ENCODE data around the gene AP1S1.
"Not testable (repeated sequence)": the region's sequence is repeated elsewhere in the genome, so short reads cannot be mapped to it uniquely, and the experiment has no call there.

AP1S1 gene

GRCh38 chr7:101174322-101174854 is 20.1 kb downstream of the AP1S1 start:
- DNase-seq = no peak
- peaks cover 47% of the 10 kb centered on the region for H3K4me1 Mint-ChIP-seq
- CTCF ChIA-PET = interaction anchor here (0.8 to 1.4 kb wide), 7 partner anchors 9 to 141 kb away, joined by 3 to 9 read pairs (median 3); no protein-coding TSS in a partner anchor
- H3K27me3 Mint-ChIP-seq = peaks cover 100% of the 10 kb centered on the region
- peaks cover 7% of the 10 kb centered on the region for H3K36me3 Mint-ChIP-seq
- peak overlapping the region; percentile 50 for H3K4me3 Mint-ChIP-seq
- no peaks in the 10 kb centered on the region for H3K9me3 Mint-ChIP-seq
- H3K27ac Mint-ChIP-seq = no peak overlapping the region

DNA sequence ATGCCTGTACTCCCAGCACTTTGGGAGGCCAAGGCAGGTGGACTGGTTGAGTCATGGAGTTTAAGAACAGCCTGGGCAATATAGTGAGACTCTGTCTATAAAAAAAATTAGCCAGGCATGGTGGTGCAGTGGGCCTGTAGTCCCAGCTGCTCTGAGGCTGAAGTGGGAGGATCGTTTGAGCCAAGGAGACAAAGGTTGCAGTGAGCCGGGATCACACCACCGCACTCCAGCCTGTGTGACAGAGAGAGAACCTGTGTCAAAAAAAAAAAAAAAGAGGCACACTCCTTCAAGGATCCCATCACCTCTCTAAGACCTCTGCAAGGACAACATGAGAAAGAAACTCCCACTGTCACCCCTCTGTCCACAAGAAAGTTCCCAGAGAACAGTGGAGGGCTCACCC is 21.4 kb downstream of the AP1S1 start:
- peaks cover 100% of the 10 kb centered on the region for H3K27me3 Mint-ChIP-seq
- H3K4me3 Mint-ChIP-seq = no peak overlapping the region
- H3K27ac Mint-ChIP-seq = no peak overlapping the region
- peaks cover 7% of the 10 kb centered on the region for H3K36me3 Mint-ChIP-seq
- no peaks in the 10 kb centered on the region for H3K9me3 Mint-ChIP-seq
- H3K4me1 Mint-ChIP-seq = peaks cover 36% of the 10 kb centered on the region
- CTCF ChIA-PET = interaction anchor here (1.4 kb wide), 1 partner anchor 32 kb away, joined by 4 read pairs; no protein-coding TSS in a partner anchor
- DNase-seq = no peak

DNA sequence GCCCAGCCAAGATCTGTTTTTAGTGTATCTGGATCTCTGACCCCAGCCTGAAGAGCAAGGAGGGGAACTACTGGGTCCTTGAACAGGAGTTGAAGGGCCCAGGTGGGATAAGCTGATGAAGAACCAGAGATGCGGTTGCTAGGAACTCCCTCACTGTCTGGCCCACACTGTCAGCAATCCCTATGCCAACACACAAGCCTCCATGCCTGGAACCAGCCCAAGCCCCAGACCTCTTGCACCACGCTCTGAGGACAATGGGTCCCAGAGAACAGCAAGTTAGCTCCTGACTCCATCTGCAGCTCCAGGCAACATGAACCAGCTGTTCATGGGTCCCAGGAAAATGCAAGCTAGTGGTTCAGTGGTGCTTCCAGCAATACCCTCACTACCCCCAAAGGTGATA is 23.4 kb downstream of the AP1S1 start:
- CTCF ChIA-PET = interaction anchor here (1.1 to 1.6 kb wide), 2 partner anchors 105 to 112 kb away, joined by 4 to 5 read pairs; no protein-coding TSS in a partner anchor
- DNase-seq = no peak
- Mint-ChIP-seq H3K9me3 (no peaks in the 10 kb centered on the region), H3K4me1 (peaks cover 21% of the 10 kb centered on the region), H3K27me3 (peaks cover 100% of the 10 kb centered on the region), H3K27ac (no peak overlapping the region), H3K4me3 (no peak overlapping the region), H3K36me3 (peaks cover 4% of the 10 kb centered on the region)

DNA sequence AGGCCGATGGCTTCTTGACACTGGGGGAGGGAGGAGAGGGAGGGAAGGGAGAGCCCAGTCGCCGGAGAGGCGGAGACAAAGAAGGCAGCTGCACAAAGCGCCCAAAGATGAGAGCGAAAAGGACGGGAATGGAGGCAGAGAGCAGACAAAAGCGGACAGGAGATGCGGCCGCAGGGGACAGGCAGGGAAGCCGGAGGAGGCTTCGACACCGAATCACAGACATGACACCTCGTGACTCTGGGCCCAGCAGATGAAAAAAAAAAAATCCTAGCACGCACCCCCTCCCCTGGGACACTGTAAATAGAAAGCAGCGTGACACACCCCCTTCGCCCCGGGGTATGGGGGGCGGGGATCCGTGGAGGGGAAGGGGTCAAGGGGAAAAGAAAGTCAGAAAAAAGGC is 24.8 kb downstream of the AP1S1 start:
- CTCF ChIA-PET = no interaction called here
- no peak for DNase-seq
- H3K4me3 Mint-ChIP-seq = no peak overlapping the region
- no peaks in the 10 kb centered on the region for H3K9me3 Mint-ChIP-seq
- H3K36me3 Mint-ChIP-seq = peaks cover 1% of the 10 kb centered on the region
- H3K27me3 Mint-ChIP-seq = peaks cover 88% of the 10 kb centered on the region
- H3K4me1 Mint-ChIP-seq = peaks cover 9% of the 10 kb centered on the region
- no peak overlapping the region for H3K27ac Mint-ChIP-seq

- Mint-ChIP-seq H3K27me3 (peaks cover 82% of the 10 kb centered on the region), H3K9me3 (no peaks in the 10 kb centered on the region), H3K4me1 (peaks cover 4% of the 10 kb centered on the region), H3K4me3 (no peak overlapping the region), H3K36me3 (no peaks in the 10 kb centered on the region), H3K27ac (no peak overlapping the region)
- DNase-seq = no peak
- CTCF ChIA-PET = interaction anchor here (2.0 kb wide), 1 partner anchor 13 kb away, joined by 4 read pairs; no protein-coding TSS in a partner anchor
Observed at GRCh38 chr7:101179713-101180112, 25.4 kb downstream of the AP1S1 start.

DNA sequence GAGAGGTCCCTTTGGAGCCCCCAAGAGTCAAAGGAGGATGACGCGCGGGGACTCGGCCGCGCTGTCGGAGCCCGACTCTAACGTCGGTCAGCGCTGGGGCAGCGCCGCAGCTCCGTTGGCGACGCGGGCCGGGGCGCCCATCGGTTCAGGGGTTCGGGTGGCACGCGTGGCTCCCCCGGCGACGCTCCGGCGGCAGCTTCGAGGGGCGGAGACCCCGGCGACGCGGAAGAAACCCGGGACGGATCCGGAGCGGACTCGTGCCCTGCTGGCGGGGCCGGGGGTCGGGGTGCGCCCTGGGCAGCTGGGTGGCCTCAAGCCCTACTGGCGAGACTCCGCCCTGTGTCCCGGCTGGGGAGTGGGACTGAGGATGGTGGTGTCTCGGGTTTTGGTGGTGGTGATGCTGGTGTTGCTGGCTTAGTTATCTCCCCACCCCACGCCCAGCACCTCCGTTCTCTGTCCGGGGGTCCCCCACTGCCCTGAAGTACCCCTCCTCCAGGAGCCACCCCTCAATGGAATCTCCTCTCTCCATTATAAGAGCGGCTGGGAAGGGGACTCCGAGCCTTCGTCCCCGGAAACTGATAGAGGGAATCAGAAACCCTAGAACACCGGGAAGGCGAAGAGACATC is 26.0 kb downstream of the AP1S1 start, which contains the start of gene NAT16:
Gene NAT16, minus strand, starts transcription at position 164 of the 626 bp plus-strand sequence. CDS start 5,486 bp downstream, outside the sequence.
- CTCF ChIA-PET = interaction anchor here (1.6 to 2.0 kb wide), 3 partner anchors 9 to 36 kb away, joined by 3 to 6 read pairs (median 4); no protein-coding TSS in a partner anchor
- no peak for DNase-seq
- H3K9me3 Mint-ChIP-seq = no peaks in the 10 kb centered on the region
- no peak within 1 kb of the TSS for H3K27ac Mint-ChIP-seq
- peaks cover 4% of the 10 kb centered on the region for H3K4me1 Mint-ChIP-seq
- no peaks in the 10 kb centered on the region for H3K36me3 Mint-ChIP-seq
- H3K27me3 Mint-ChIP-seq = peaks cover 77% of the 10 kb centered on the region
- H3K4me3 Mint-ChIP-seq = no peak within 1 kb of the TSS

DNA sequence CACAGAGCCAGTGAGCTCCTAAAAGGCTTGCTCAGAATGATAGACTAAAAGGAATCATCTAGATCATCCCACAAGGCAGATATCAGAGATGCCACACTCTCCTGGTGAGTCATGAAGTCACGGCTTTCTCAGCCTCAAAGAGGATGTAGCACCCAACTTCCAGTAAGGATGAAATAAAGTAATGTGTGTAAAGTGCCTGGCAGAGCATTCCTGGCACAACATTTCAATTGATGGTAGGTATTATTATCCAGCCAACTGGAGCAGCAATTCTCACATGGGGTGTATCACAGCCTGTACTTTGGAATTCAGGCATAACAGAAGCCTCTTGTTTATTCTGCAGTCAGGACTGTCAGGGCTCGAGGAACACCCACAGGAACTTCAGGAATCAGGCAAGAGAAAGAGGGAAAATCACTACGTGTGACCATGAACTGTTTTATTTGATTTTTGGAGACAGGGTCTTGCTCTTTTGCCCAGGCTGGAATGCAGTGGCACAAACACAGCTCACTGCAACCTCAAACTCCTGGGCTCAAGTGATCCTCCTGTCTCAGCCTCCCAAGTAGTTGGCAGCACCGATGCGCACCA is 31.1 kb downstream of the AP1S1 start:
- CTCF ChIA-PET = interaction anchor here (0.8 to 1.9 kb wide), 2 partner anchors 9 to 41 kb away, joined by 3 to 5 read pairs; no protein-coding TSS in a partner anchor
- H3K9me3 Mint-ChIP-seq = no peaks in the 10 kb centered on the region
- H3K4me3 Mint-ChIP-seq = no peak overlapping the region
- H3K36me3 Mint-ChIP-seq = no peaks in the 10 kb centered on the region
- no peaks in the 10 kb centered on the region for H3K4me1 Mint-ChIP-seq
- no peak for DNase-seq
- H3K27ac Mint-ChIP-seq = no peak overlapping the region
- peaks cover 45% of the 10 kb centered on the region for H3K27me3 Mint-ChIP-seq

DNA sequence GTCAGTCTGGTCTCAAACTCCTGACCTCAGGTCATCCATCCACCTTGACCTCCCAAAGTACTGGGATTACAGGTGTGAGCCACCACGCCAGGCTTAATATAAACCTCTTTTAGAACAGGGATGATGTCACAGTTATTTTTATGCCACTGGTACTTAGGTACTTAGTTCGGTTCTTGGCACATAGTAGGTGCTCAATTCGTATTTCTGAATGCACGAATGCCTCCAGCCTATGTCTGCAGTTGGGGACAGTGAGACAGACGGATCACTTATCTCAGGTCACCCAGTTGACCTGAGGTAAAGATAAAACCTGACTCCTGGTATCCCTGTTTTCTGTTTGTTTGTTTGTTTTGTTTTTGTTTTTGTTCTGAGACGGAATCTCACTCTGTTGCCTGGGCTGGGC is 31.9 kb downstream of the AP1S1 start:
- Mint-ChIP-seq H3K27me3 (peaks cover 43% of the 10 kb centered on the region), H3K4me3 (no peak overlapping the region), H3K36me3 (no peaks in the 10 kb centered on the region), H3K4me1 (no peaks in the 10 kb centered on the region), H3K9me3 (no peaks in the 10 kb centered on the region), H3K27ac (no peak overlapping the region)
- CTCF ChIA-PET = no interaction called here
- no peak for DNase-seq

DNA sequence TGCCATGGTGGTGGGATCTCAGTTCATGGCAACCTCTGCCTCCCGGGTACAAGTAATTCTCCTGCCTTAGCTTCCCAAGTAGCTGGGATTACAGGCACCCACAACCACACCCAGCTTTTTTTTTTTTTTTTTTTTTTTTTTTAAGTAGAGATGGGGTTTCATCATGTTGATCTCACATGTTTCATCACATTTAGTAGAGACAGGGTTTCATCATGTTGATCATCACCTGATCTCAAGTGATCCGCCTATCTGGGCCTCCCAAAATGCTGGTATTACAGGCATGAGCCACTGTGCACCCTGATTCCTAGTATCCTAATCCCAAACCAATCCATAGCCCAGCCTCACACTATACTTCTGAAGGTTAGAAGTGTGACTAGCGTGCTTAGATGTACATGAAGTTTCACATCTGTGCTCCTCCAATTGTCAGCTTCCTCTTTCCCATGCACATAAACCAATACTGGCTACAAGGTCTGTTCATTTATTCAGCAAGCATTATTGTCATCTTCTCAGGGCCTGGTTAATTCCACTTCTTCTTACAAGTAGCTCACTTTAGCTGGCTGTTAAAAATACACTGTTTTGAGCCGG is 32.7 kb downstream of the AP1S1 start:
- CTCF ChIA-PET = interaction anchor here (1.8 kb wide), 1 partner anchor 43 kb away, joined by 10 read pairs; no protein-coding TSS in a partner anchor
- Mint-ChIP-seq H3K36me3 (no peaks in the 10 kb centered on the region), H3K4me3 (no peak overlapping the region), H3K27me3 (peaks cover 40% of the 10 kb centered on the region), H3K27ac (no peak overlapping the region), H3K9me3 (no peaks in the 10 kb centered on the region), H3K4me1 (no peaks in the 10 kb centered on the region)
- no peak for DNase-seq

DNA sequence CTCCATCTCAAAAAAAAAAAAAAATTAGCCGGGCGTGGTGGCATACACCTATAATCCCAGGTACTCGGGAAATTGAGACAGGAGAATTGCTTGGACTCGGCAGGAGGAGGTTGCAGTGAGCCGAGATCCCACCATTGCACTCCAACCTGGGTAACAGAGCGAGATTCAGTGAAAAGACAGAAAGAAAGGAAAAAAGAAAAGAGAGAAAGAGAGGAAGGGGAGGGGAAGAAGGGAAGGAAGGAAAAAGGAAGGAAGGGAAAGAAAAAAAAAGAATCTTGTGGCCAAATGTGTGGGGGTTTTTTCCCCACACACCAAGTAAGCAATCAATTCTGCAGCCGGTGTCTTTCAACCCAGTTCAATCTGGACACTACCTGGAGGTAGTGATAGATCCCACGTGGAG is 34.8 kb downstream of the AP1S1 start:
- peaks cover 40% of the 10 kb centered on the region for H3K27me3 Mint-ChIP-seq
- CTCF ChIA-PET = interaction anchor here (8.8 kb wide), 1 partner anchor 49 kb away, joined by 150 read pairs; no protein-coding TSS in a partner anchor
- H3K4me3 Mint-ChIP-seq = no peak overlapping the region
- H3K9me3 Mint-ChIP-seq = no peaks in the 10 kb centered on the region
- H3K4me1 Mint-ChIP-seq = peaks cover 2% of the 10 kb centered on the region
- no peak for DNase-seq
- H3K27ac Mint-ChIP-seq = no peak overlapping the region
- H3K36me3 Mint-ChIP-seq = no peaks in the 10 kb centered on the region

DNA sequence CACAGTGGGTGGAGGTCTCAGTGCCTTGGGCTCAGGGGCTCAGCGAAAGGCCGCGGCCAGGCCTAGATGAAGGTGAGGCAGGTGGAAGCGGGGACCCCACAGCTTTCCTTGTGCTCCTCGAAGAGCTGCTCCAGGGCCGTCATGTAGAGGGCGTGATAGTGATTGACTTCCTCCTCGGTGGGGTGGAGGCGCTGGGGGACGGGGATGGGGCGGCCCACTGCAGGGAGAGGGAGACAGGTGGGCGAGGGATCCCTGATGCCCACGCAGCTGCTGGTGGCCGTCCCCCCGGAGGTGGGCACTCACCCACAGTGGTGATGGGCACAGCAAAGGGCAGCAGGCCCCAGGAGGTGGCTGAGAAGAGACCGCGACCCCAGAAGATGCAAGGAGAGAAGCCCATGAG is 41.6 kb downstream of the AP1S1 start:
- Mint-ChIP-seq H3K4me1 (peaks cover 8% of the 10 kb centered on the region), H3K9me3 (no peaks in the 10 kb centered on the region), H3K4me3 (no peak overlapping the region), H3K36me3 (no peaks in the 10 kb centered on the region), H3K27ac (no peak overlapping the region), H3K27me3 (peaks cover 63% of the 10 kb centered on the region)
- no peak for DNase-seq
- CTCF ChIA-PET = interaction anchor here (3.5 to 8.8 kb wide), 3 partner anchors 55 to 95 kb away, joined by 11 to 150 read pairs (median 34); no protein-coding TSS in a partner anchor

DNA sequence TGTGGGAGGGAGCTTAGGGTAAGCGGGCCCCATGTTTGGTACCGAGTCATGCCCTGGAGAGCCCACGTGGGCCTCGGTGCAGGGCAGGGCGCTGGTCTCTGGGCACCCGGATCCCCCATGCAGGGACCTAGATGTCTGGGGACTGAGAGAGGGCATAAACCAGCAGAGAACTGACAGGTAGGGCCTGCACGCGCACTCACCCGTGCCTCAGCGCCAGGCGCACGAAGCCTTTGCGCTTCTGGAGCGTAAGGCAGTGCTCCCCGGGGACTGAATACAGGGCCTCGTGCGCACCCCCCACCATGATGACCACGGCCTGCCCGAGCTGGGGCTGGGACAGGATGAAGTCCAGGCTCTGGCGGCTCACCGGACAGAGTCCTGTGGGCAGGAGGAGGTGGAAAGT is 43.7 kb downstream of the AP1S1 start:
- CTCF ChIA-PET = no interaction called here
- Mint-ChIP-seq H3K27ac (no peak overlapping the region), H3K4me3 (no peak overlapping the region), H3K36me3 (no peaks in the 10 kb centered on the region), H3K27me3 (peaks cover 70% of the 10 kb centered on the region), H3K9me3 (no peaks in the 10 kb centered on the region), H3K4me1 (peaks cover 16% of the 10 kb centered on the region)
- no peak for DNase-seq

DNA sequence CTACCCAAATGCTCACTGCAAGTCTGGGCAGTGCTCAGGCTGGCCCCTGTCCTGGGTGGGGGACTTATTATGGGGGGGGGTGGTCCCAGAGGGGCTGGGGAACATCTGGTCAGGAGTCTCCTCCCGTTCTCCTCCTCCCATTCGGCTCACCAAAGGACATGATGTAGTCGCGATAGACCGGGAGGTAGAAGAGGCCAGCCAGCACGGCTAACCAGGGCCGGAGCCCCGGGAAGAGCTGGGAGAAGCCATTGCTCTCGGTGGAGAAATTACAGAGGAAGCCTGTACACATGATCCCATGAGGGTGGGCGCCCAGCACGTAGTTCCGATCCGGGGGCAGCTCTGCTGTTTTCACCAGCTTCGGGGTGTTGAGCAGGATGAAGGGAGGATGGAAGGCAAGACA is 44.2 kb downstream of the AP1S1 start:
- no peaks in the 10 kb centered on the region for H3K36me3 Mint-ChIP-seq
- peaks cover 75% of the 10 kb centered on the region for H3K27me3 Mint-ChIP-seq
- H3K9me3 Mint-ChIP-seq = no peaks in the 10 kb centered on the region
- no peak for DNase-seq
- no peak overlapping the region for H3K27ac Mint-ChIP-seq
- CTCF ChIA-PET = interaction anchor here (1.8 kb wide), 1 partner anchor 84 kb away, joined by 5 read pairs; no protein-coding TSS in a partner anchor
- H3K4me1 Mint-ChIP-seq = peaks cover 17% of the 10 kb centered on the region
- H3K4me3 Mint-ChIP-seq = no peak overlapping the region

DNA sequence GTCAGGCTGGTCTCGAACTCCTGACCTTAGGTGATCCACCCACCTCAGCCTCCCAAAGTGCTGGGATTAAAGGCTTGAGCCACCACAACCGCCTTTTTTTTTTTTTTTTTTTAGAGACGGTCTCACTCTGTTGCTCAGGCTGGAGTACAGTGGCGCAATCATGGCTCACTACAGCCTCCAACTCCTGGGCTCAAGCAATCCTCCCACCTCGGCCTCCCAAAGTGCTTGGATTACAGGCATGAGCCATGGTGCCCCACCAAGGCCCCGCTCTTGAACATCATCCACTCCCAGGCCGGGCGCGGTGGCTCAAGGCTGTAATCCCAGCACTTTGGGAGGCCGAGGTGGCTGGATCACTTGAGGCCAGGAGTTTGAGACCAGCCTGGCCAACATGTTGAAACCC is 45.2 kb downstream of the AP1S1 start:
- H3K9me3 Mint-ChIP-seq, DNase-seq, H3K27ac Mint-ChIP-seq, H3K4me3 Mint-ChIP-seq, H3K36me3 Mint-ChIP-seq: not testable (repeated sequence)
- Mint-ChIP-seq H3K27me3 (peaks cover 79% of the 10 kb centered on the region), H3K4me1 (peaks cover 25% of the 10 kb centered on the region)
- CTCF ChIA-PET = interaction anchor here (1.5 to 1.8 kb wide), 2 partner anchors 8 to 83 kb away, joined by 4 to 5 read pairs; no protein-coding TSS in a partner anchor
